Erythroblast (primary cell): ENCODE results near the gene CACNA1S.

Experiments
- GATA1 ChIP-seq: IDR thresholded peaks from 2 replicates; pipeline ENCODE4 v1.6.1; 2011; ENCODE audit warnings: low read depth, mild to moderate bottlenecking, control low read depth, low read length, moderate library complexity
- POLR2A ChIP-seq: IDR thresholded peaks from 2 replicates; pipeline ENCODE4 v1.6.1; 2011; ENCODE audit warnings: mild to moderate bottlenecking, low read length

GRCh38 chr1:201112926-201113325 is 700 bp upstream of the CACNA1S start:
- no peak for TF ChIP-seq POLR2A
- no peak for TF ChIP-seq GATA1
